T-cell (primary cell): Measurements from ENCODE around the gene DRD4. TPM values are rescaled to one million over a fixed set of nuclear protein-coding genes. Genes with fewer than 3 reads are reported as not detected.

Experiments
- ATAC-seq, 4 experiments: fragments of 200-7000 bp in 3 of 4; fragments of 150-1000 bp in 1 of 4; cut with Tn5 transposase; replicated peaks in 1 of 4; 1 replicate in 3 of 4; 2 replicates in 1 of 4; pipeline ENCODE4 v1.10.0; 2021; ENCODE audit warnings: moderate library complexity in 3 of 4, mild to moderate bottlenecking in 2 of 4, moderate number of reproducible peaks in 1 of 4
- CTCF ChIA-PET, 2 donors: fragments of 300-600 bp; sonication (Branson Sonifier 250); formaldehyde crosslinking; loops; one replicate each; lab custom pipeline; 2022; ENCODE audit warnings: antibody characterized with exemption in 2 of 2; lab: Charles Lee
- POLR2A ChIA-PET, 2 donors: fragments of 300-600 bp; sonication (Branson Sonifier 250); formaldehyde crosslinking; loops; one replicate each; lab custom pipeline; 2022; ENCODE audit warnings: antibody characterized with exemption in 2 of 2; lab: Charles Lee
- DNase-seq, 35 experiments: peaks; one replicate each; pipeline versions ENCODE4 v3.0.0 to v3.0.0-alpha.2; 2013 to 2023
- H3K27ac ChIP-seq: one replicate; pipeline ENCODE4 v1.5.1; 2013; ENCODE audit warnings: low read length
- H3K27me3 ChIP-seq, 2 experiments: replicated peaks in 1 of 2; 1 replicate in 1 of 2; 2 replicates in 1 of 2; pipeline versions ENCODE4 v1.6.1 to v1.7.0; 2013; ENCODE audit warnings: low read length in 1 of 2, mixed read lengths in 1 of 2; ENCODE audit not compliant: control insufficient read depth in 2 of 2, insufficient read depth in 2 of 2; ENCODE audit errors: extremely low read depth in 1 of 2
- H3K36me3 ChIP-seq, 2 donors: 1 replicate in 1 of 2; 2 replicates in 1 of 2; pipeline versions ENCODE4 v1.6.1 to v1.7.0; 2013; ENCODE audit warnings: low read length in 1 of 2; ENCODE audit not compliant: control insufficient read depth in 2 of 2, insufficient read depth in 1 of 2; ENCODE audit errors: extremely low read depth in 1 of 2
- H3K4me1 ChIP-seq, 2 experiments: 1 replicate in 1 of 2; 2 replicates in 1 of 2; pipeline versions ENCODE4 v1.6.1 to v1.7.0; 2013; ENCODE audit warnings: low read length in 2 of 2, mixed read lengths in 1 of 2; ENCODE audit not compliant: insufficient read depth in 2 of 2, control insufficient read depth in 1 of 2; ENCODE audit errors: extremely low read depth in 1 of 2
- H3K4me3 ChIP-seq, 2 donors: 1 replicate in 1 of 2; 2 replicates in 1 of 2; pipeline versions ENCODE4 v1.5.1 to v1.7.0; 2013; ENCODE audit warnings: mild to moderate bottlenecking in 2 of 2, low read length in 1 of 2, moderate library complexity in 1 of 2; ENCODE audit not compliant: control insufficient read depth in 1 of 2; ENCODE audit errors: extremely low read depth in 1 of 2
- H3K9me3 ChIP-seq: 2 replicates; pipeline ENCODE4 v1.7.0; 2013
- H3K27ac Mint-ChIP-seq, 2 donors: one replicate each; pipeline ENCODE4 v1.8.0; 2020 to 2021; ENCODE audit warnings: mild to moderate bottlenecking in 2 of 2, mixed read lengths in 2 of 2
- H3K27me3 Mint-ChIP-seq, 2 donors: one replicate each; pipeline ENCODE4 v1.8.0; 2021 to 2022; ENCODE audit warnings: mixed read lengths in 2 of 2
- H3K36me3 Mint-ChIP-seq: one replicate; pipeline ENCODE4 v1.8.0; 2021; ENCODE audit warnings: mixed read lengths
- H3K4me1 Mint-ChIP-seq, 3 donors: one replicate each; pipeline ENCODE4 v1.8.0; 2020 to 2022; ENCODE audit warnings: mixed read lengths in 3 of 3, mild to moderate bottlenecking in 1 of 3
- H3K4me3 Mint-ChIP-seq, 3 donors: one replicate each; pipeline ENCODE4 v1.8.0; 2020 to 2022; ENCODE audit warnings: mild to moderate bottlenecking in 3 of 3, mixed read lengths in 3 of 3, moderate library complexity in 3 of 3
- H3K9me3 Mint-ChIP-seq, 3 donors: one replicate each; pipeline ENCODE4 v1.8.0; 2020 to 2022; ENCODE audit warnings: mixed read lengths in 3 of 3
- WGBS: methylation state at CpG from one replicate; pipeline ENCODE4 v1.1.5; 2013; ENCODE audit warnings: missing lambda C conversion rate; ENCODE audit not compliant: insufficient coverage; 5-methylcytosine and 5-hydroxymethylcytosine counted together
- total RNA-seq, 35 experiments: library from RNA in 6 of 35; stranded (reverse) in 6 of 35; fragments of 120-200 nt in 1 of 35; gene quantifications; one replicate each; pipeline versions ENCODE4 v1.2.1 to v1.2.4 and lab custom pipeline; 2013 to 2026

The DRD4 gene
- total RNA-seq, 5 donors from 2014 or later (not counting 1 experiment from before 2014, with no cell fraction given), result 0.49 to 1.3 (median 0.98) TPM

DNA sequence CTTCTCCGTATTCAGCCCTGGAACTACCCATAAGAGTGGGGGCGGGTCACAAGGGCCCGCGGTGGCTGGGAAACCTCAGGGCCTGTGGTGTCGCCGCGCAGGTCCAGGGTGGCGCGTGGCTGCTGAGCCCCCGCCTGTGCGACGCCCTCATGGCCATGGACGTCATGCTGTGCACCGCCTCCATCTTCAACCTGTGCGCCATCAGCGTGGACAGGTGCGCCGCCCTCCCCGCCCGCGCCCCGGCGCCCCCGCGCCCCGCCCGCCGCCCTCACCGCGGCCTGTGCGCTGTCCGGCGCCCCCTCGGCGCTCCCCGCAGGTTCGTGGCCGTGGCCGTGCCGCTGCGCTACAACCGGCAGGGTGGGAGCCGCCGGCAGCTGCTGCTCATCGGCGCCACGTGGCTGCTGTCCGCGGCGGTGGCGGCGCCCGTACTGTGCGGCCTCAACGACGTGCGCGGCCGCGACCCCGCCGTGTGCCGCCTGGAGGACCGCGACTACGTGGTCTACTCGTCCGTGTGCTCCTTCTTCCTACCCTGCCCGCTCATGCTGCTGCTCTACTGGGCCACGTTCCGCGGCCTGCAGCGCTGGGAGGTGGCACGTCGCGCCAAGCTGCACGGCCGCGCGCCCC, 2.4 kb downstream of the DRD4 start:
- no peak for DNase-seq
- Mint-ChIP-seq H3K4me3 (peak overlapping the region in 1 of 3 donors; percentile 75), H3K9me3 (no peaks in the 10 kb centered on the region), H3K4me1 (peaks cover 15 to 19% (median 19%) of the 10 kb centered on the region in 3 donors), H3K27me3 (peaks cover 14 to 35% of the 10 kb centered on the region in 2 donors), H3K27ac (no peak overlapping the region), H3K36me3 (no peaks in the 10 kb centered on the region)
- CTCF ChIA-PET, result no interaction called here
- Histone ChIP-seq H3K27me3 (peaks cover 0 to 55% of the 10 kb centered on the region in 2 experiments), H3K9me3 (no peaks in the 10 kb centered on the region), H3K36me3 (peaks cover 5 to 11% of the 10 kb centered on the region in 2 donors), H3K27ac (no peak overlapping the region), H3K4me3 (peak overlapping the region in 1 of 2 donors; percentile 38), H3K4me1 (peaks cover 0 to 35% of the 10 kb centered on the region in 2 experiments)
- peak; percentile 11 to 30 (median 22) for ATAC-seq
- POLR2A ChIA-PET, result no interaction called here
- WGBS, result 8% methylated on average over 76 of the region's 80 CpGs

- peaks cover 15 to 19% (median 19%) of the 10 kb centered on the region in 3 donors for H3K4me1 Mint-ChIP-seq
- ATAC-seq, result peak in 2 of 4 experiments; percentile 14 to 24
- H3K27me3 Mint-ChIP-seq, result peaks cover 14 to 32% of the 10 kb centered on the region in 2 donors
- peaks cover under 1% of the 10 kb centered on the region for H3K36me3 Mint-ChIP-seq
- H3K4me3 Mint-ChIP-seq, result peak overlapping the region; percentile 25 to 75 (median 37)
- WGBS, result 10% methylated on average over 55 of the region's 69 CpGs
- no peak overlapping the region for H3K27ac ChIP-seq
- peaks cover 0 to 35% of the 10 kb centered on the region in 2 experiments for H3K4me1 ChIP-seq
- peak overlapping the region in 1 of 2 donors; percentile 39 for H3K27ac Mint-ChIP-seq
- H3K9me3 ChIP-seq, result no peaks in the 10 kb centered on the region
- peak in 1 of 35 experiments; percentile 52 for DNase-seq
- peaks cover 0 to 51% of the 10 kb centered on the region in 2 experiments for H3K27me3 ChIP-seq
- H3K4me3 ChIP-seq, result peak overlapping the region in 1 of 2 donors; percentile 50
- POLR2A ChIA-PET, result no interaction called here
- H3K9me3 Mint-ChIP-seq, result no peaks in the 10 kb centered on the region
- CTCF ChIA-PET, result no interaction called here
- peaks cover 7 to 13% of the 10 kb centered on the region in 2 donors for H3K36me3 ChIP-seq
These were observed 3.1 kb downstream of the DRD4 start for GRCh38 chr11:640021-640706.

- H3K36me3 ChIP-seq, result peaks cover 7 to 14% of the 10 kb centered on the region in 2 donors
- Mint-ChIP-seq H3K9me3 (no peaks in the 10 kb centered on the region), H3K36me3 (peaks cover 3% of the 10 kb centered on the region), H3K27me3 (peaks cover 8 to 21% of the 10 kb centered on the region in 2 donors), H3K4me3 (peak overlapping the region in 1 of 3 donors; percentile 75), H3K4me1 (peaks cover 12 to 19% (median 19%) of the 10 kb centered on the region in 3 donors), H3K27ac (no peak overlapping the region)
- ATAC-seq (no peak), DNase-seq (no peak)
- peaks cover 0 to 32% of the 10 kb centered on the region in 2 experiments for H3K4me1 ChIP-seq
- WGBS, result 94% methylated on average over 10 of the region's 19 CpGs
- ChIA-PET POLR2A (interaction anchor here in 1 of 2 donors (0.6 kb wide), 1 partner anchor 119 kb away, joined by 5 read pairs; no protein-coding TSS in a partner anchor), CTCF (no interaction called here)
- no peaks in the 10 kb centered on the region for H3K9me3 ChIP-seq
- peaks cover 0 to 34% of the 10 kb centered on the region in 2 experiments for H3K27me3 ChIP-seq
- H3K27ac ChIP-seq, result no peak overlapping the region
- H3K4me3 ChIP-seq, result no peak overlapping the region
These were observed 4.8 kb downstream of the DRD4 start for GRCh38 chr11:641806-642370.

- no peaks in the 10 kb centered on the region for H3K9me3 ChIP-seq
- Mint-ChIP-seq H3K4me1 (peaks cover 8 to 18% (median 13%) of the 10 kb centered on the region in 3 donors), H3K4me3 (no peak overlapping the region), H3K27ac (no peak overlapping the region), H3K36me3 (peaks cover 5% of the 10 kb centered on the region), H3K9me3 (no peaks in the 10 kb centered on the region), H3K27me3 (peaks cover 3 to 13% of the 10 kb centered on the region in 2 donors)
- 85% methylated on average over 9 of the region's 9 CpGs for WGBS
- CTCF ChIA-PET, result no interaction called here
- H3K4me3 ChIP-seq, result no peak overlapping the region
- POLR2A ChIA-PET, result no interaction called here
- ATAC-seq (peak in 1 of 4 experiments; percentile 49), DNase-seq (peak in 3 of 35 experiments; percentile 22 to 35 (median 31))
- H3K27ac ChIP-seq, result no peak overlapping the region
- peaks cover 7 to 14% of the 10 kb centered on the region in 2 donors for H3K36me3 ChIP-seq
- peaks cover 0 to 19% of the 10 kb centered on the region in 2 experiments for H3K4me1 ChIP-seq
- peaks cover 0 to 22% of the 10 kb centered on the region in 2 experiments for H3K27me3 ChIP-seq
These were observed 6.3 kb downstream of the DRD4 start for GRCh38 chr11:643366-643765.

- POLR2A ChIA-PET, result no interaction called here
- Mint-ChIP-seq H3K4me3 (no peak overlapping the region), H3K4me1 (peaks cover 2 to 12% (median 6%) of the 10 kb centered on the region in 3 donors), H3K9me3 (no peaks in the 10 kb centered on the region), H3K36me3 (peaks cover 8% of the 10 kb centered on the region), H3K27me3 (peaks cover 0 to 6% of the 10 kb centered on the region in 2 donors), H3K27ac (no peak overlapping the region)
- DNase-seq, result no peak
- Histone ChIP-seq H3K4me3 (no peak overlapping the region), H3K9me3 (no peaks in the 10 kb centered on the region), H3K4me1 (peaks cover 0 to 12% of the 10 kb centered on the region in 2 experiments), H3K27me3 (peaks cover 0 to 15% of the 10 kb centered on the region in 2 experiments), H3K27ac (no peak overlapping the region), H3K36me3 (peaks cover 7 to 14% of the 10 kb centered on the region in 2 donors)
- WGBS, result 98% methylated on average over 27 of the region's 50 CpGs
- no peak for ATAC-seq
- CTCF ChIA-PET, result no interaction called here
These were observed 7.0 kb downstream of the DRD4 start for GRCh38 chr11:643849-644738.
